IMR-90 (cell line): ENCODE results near the gene MEX3B. TPM values are rescaled to one million over a fixed set of nuclear protein-coding genes. Genes with fewer than 3 reads are reported as not detected.

Experiments
- ATAC-seq: fragments of 200-7000 bp; cut with Tn5 transposase; 2 replicates; pipeline ENCODE4 v1.9.1; 2020; ENCODE audit warnings: low read depth, mild to moderate bottlenecking, moderate library complexity
- BruUV-seq: library from RNA; stranded (reverse); fragments of 400-500 nt; replicated peaks from 2 replicates; lab custom pipeline; 2021; lab: Mats Ljungman, UMichigan
- CTCF ChIA-PET: fragments of 300-600 bp; formaldehyde crosslinking; extraction: SDS; loops from one replicate; lab custom pipeline; 2021; ENCODE audit warnings: antibody characterized with exemption; lab: Yijun Ruan, JAX
- POLR2A ChIA-PET: fragments of 300-600 bp; sonication (Branson Sonifier 250); formaldehyde crosslinking; loops from one replicate; lab custom pipeline; 2022; ENCODE audit warnings: antibody characterized with exemption; ENCODE audit not compliant: unreplicated experiment; lab: Charles Lee
- DNase-seq: peaks from one replicate; pipeline ENCODE4 v3.0.0; 2013
- H2AFZ ChIP-seq: replicated peaks from 2 replicates; pipeline ENCODE3; 2013; ENCODE audit warnings: low read length, mild to moderate bottlenecking; ENCODE audit not compliant: poor library complexity
- H2AK5ac ChIP-seq: 2 replicates; pipeline ENCODE4 v1.6.1; 2013; ENCODE audit warnings: low read depth, low read length, inconsistent platforms
- H2AK9ac ChIP-seq: replicated peaks from 2 replicates; pipeline ENCODE3; 2013; ENCODE audit warnings: mild to moderate bottlenecking, low read depth, low read length, moderate library complexity; ENCODE audit not compliant: poor library complexity
- H2BK120ac ChIP-seq: 2 replicates; pipeline ENCODE4 v1.6.1; 2013; ENCODE audit warnings: low read depth, low read length, inconsistent platforms
- H2BK15ac ChIP-seq: 3 replicates; pipeline ENCODE4 v1.6.1; 2013; ENCODE audit warnings: low read depth, low read length, inconsistent platforms
- H2BK20ac ChIP-seq: 2 replicates; pipeline ENCODE4 v1.6.1; 2013; ENCODE audit warnings: low read depth, mild to moderate bottlenecking, inconsistent platforms, low read length, moderate library complexity
- H2BK5ac ChIP-seq: 2 replicates; pipeline ENCODE4 v1.6.1; 2013; ENCODE audit warnings: mild to moderate bottlenecking, low read depth, low read length, inconsistent platforms; ENCODE audit not compliant: poor library complexity, severe bottlenecking
- H3K14ac ChIP-seq: replicated peaks from 2 replicates; pipeline ENCODE4 v1.6.1; 2013; ENCODE audit warnings: low read depth, low read length, inconsistent platforms
- H3K18ac ChIP-seq: 2 replicates; pipeline ENCODE4 v1.6.1; 2013; ENCODE audit warnings: low read depth, low read length, control low read depth
- H3K23ac ChIP-seq: 2 replicates; pipeline ENCODE4 v1.6.1; 2013; ENCODE audit warnings: low read depth, low read length, inconsistent platforms
- H3K27ac ChIP-seq: 2 replicates; pipeline ENCODE4 v1.5.1; 2013; ENCODE audit warnings: mild to moderate bottlenecking, control low read depth, low read length; ENCODE audit not compliant: insufficient read depth
- H3K27me3 ChIP-seq: 2 replicates; pipeline ENCODE4 v1.6.1; 2013; ENCODE audit warnings: low read length; ENCODE audit not compliant: control insufficient read depth, insufficient read depth
- H3K36me3 ChIP-seq: 2 replicates; pipeline ENCODE4 v1.6.1; 2013; ENCODE audit warnings: low read length, mixed read lengths; ENCODE audit not compliant: control insufficient read depth, insufficient read depth
- H3K4ac ChIP-seq: 2 replicates; pipeline ENCODE4 v1.6.1; 2013; ENCODE audit warnings: low read depth, low read length, inconsistent platforms
- H3K4me1 ChIP-seq: 2 replicates; pipeline ENCODE4 v1.6.1; 2013; ENCODE audit warnings: low read length, mixed read lengths; ENCODE audit not compliant: control insufficient read depth, insufficient read depth
- H3K4me2 ChIP-seq: 2 replicates; pipeline ENCODE4 v1.6.1; 2013; ENCODE audit warnings: low read depth, mild to moderate bottlenecking, control low read depth, low read length, moderate library complexity
- H3K4me3 ChIP-seq: 2 replicates; pipeline ENCODE4 v1.5.1; 2013; ENCODE audit warnings: low read depth, mild to moderate bottlenecking, control low read depth, low read length, moderate library complexity; ENCODE audit not compliant: insufficient read depth
- H3K56ac ChIP-seq: 2 replicates; pipeline ENCODE4 v1.6.1; 2013; ENCODE audit warnings: low read length, inconsistent platforms; ENCODE audit not compliant: insufficient read depth; ENCODE audit errors: extremely low read depth
- H3K79me1 ChIP-seq, 2 experiments: 2 replicates each; pipeline ENCODE4 v1.6.1; 2013; ENCODE audit warnings: low read length in 2 of 2, inconsistent platforms in 1 of 2, low read depth in 1 of 2
- H3K9ac ChIP-seq: 2 replicates; pipeline ENCODE4 v1.6.1; 2013; ENCODE audit warnings: low read depth, low read length, control low read depth
- H3K9me1 ChIP-seq: 2 replicates; pipeline ENCODE4 v1.6.1; 2013; ENCODE audit warnings: low read length, inconsistent platforms; ENCODE audit not compliant: insufficient read depth
- H3K9me3 ChIP-seq: 2 replicates; pipeline ENCODE4 v1.6.1; 2013; ENCODE audit warnings: low read length; ENCODE audit not compliant: control insufficient read depth, insufficient read depth
- H4K20me1 ChIP-seq: 2 replicates; pipeline ENCODE4 v1.6.1; 2013; ENCODE audit warnings: low read length, inconsistent platforms; ENCODE audit not compliant: insufficient read depth
- H4K5ac ChIP-seq: 2 replicates; pipeline ENCODE4 v1.6.1; 2013; ENCODE audit warnings: mild to moderate bottlenecking, low read depth, low read length, control low read depth
- H4K8ac ChIP-seq, 2 experiments: 2 replicates each; pipeline ENCODE4 v1.6.1; 2013; ENCODE audit warnings: low read depth in 2 of 2, low read length in 2 of 2, control low read depth in 1 of 2, inconsistent platforms in 1 of 2
- H4K91ac ChIP-seq: 2 replicates; pipeline ENCODE4 v1.6.1; 2013; ENCODE audit warnings: low read depth, low read length, inconsistent platforms; ENCODE audit not compliant: insufficient read depth
- CTCF ChIP-seq: conservative IDR thresholded peaks from 2 replicates; pipeline ENCODE4 v1.5.1; 2012; ENCODE audit warnings: mild to moderate bottlenecking, low read depth, low read length, improper control_type of control experiment
- WGBS, 2 experiments: methylation state at CpG; one replicate each; pipeline versions ENCODE4 v1.1.5 to v1.1.7; 2013; ENCODE audit warnings: missing lambda C conversion rate in 2 of 2; ENCODE audit not compliant: insufficient read length in 1 of 2; ENCODE audit errors: extremely low coverage in 2 of 2; 5-methylcytosine and 5-hydroxymethylcytosine counted together
- dilution Hi-C: fragments of 300-500 bp; cut with HindIII; formaldehyde crosslinking; loops from one replicate; pipeline ENCODE4 v1.14.3; 2018; ENCODE audit warnings: low sequenced_read_pairs; ENCODE audit not compliant: unreplicated experiment
- in situ Hi-C: fragments of 300-500 bp; cut with MboI; formaldehyde crosslinking; loops from 3 replicates; pipeline ENCODE4 v1.14.3; 2019; ENCODE audit warnings: low sequenced_read_pairs, inconsistent platforms, mixed read lengths
- intact Hi-C: fragments of 100-400 bp; cut with micrococcal nuclease; formaldehyde crosslinking; loops from 2 replicates; pipeline ENCODE4 v1.10.0; 2022
- polyA plus RNA-seq, 3 experiments: library from polyadenylated mRNA; depleted of rRNA; stranded (reverse); fragments of >200 nt; gene quantifications; 2 replicates each; pipeline ENCODE4 v1.2.3, GENCODE V29; 2012; ENCODE audit warnings: low replicate concordance in 1 of 3
- total RNA-seq: library from RNA; depleted of rRNA; stranded (reverse); fragments of >200 nt; gene quantifications from 2 replicates; pipeline ENCODE4 v1.2.3, GENCODE V29; 2012

MEX3B gene
- total and polyA plus RNA-seq, 2 of the 4 experiments (the other 2 are of a cell fraction) = 3.6 to 12.9 TPM

- H3K4ac ChIP-seq = no peak overlapping the region
- no peak overlapping the region for H4K8ac ChIP-seq
- ATAC-seq (no peak), DNase-seq (no peak)
- H3K9ac ChIP-seq = no peak overlapping the region
- no peak overlapping the region for H4K5ac ChIP-seq
- H3K4me1 ChIP-seq = no peaks in the 10 kb centered on the region
- H2BK120ac ChIP-seq = no peak overlapping the region
- no peaks in the 10 kb centered on the region for H3K9me3 ChIP-seq
- H3K56ac ChIP-seq = no peak overlapping the region
- H2AK5ac ChIP-seq = no peak overlapping the region
- ChIA-PET POLR2A (no interaction called here), CTCF (interaction anchor here (0.6 to 0.7 kb wide), 3 partner anchors 74 to 627 kb away, joined by 3 to 4 read pairs (median 3); no protein-coding TSS in a partner anchor)
- H2AFZ ChIP-seq = no peak overlapping the region
- H3K79me1 ChIP-seq = no peaks in the 10 kb centered on the region
- H3K14ac ChIP-seq = no peak overlapping the region
- no peak overlapping the region for H3K27ac ChIP-seq
- no peak overlapping the region for H4K91ac ChIP-seq
- H3K18ac ChIP-seq = no peak overlapping the region
- dilution Hi-C loops = no loop called here
- intact Hi-C loops = no loop called here
- no peaks in the 10 kb centered on the region for H4K20me1 ChIP-seq
- no peak for TF ChIP-seq CTCF
- no peak overlapping the region for H3K23ac ChIP-seq
- H2BK5ac ChIP-seq = no peak overlapping the region
- H2BK20ac ChIP-seq = no peak overlapping the region
- no peaks in the 10 kb centered on the region for H3K9me1 ChIP-seq
- no peak overlapping the region for H2BK15ac ChIP-seq
- in situ Hi-C loops = no loop called here
- H3K4me2 ChIP-seq = no peak overlapping the region
- BruUV-seq = no TSS peak
- WGBS, 2 experiments = no CpG with 5 or more reads among the region's 5 CpGs
- no peaks in the 10 kb centered on the region for H3K36me3 ChIP-seq
- no peaks in the 10 kb centered on the region for H3K27me3 ChIP-seq
- H3K4me3 ChIP-seq = no peak overlapping the region
- H2AK9ac ChIP-seq = no peak overlapping the region
Measured at GRCh38 chr15:82031871-82032270, 13.9 kb downstream of the MEX3B start.
